Cardiac fibroblast (primary cell): ENCODE data around the gene USP34.

Experiments used
- DNase-seq, 2 donors: peaks; one replicate each; pipeline versions ENCODE4 v3.0.0 to v3.0.0-alpha.2; 2010; ENCODE audit warnings: low read depth in 2 of 2
- H3K4me3 ChIP-seq, 2 donors: replicated peaks in 1 of 2; 1 replicate in 1 of 2; 2 replicates in 1 of 2; pipeline ENCODE4 v1.5.1; 2011; ENCODE audit warnings: low read depth in 2 of 2, low read length in 2 of 2, mild to moderate bottlenecking in 2 of 2, moderate library complexity in 1 of 2
- CTCF ChIP-seq: IDR thresholded peaks from one replicate; pipeline ENCODE4 v1.5.1; 2011; ENCODE audit warnings: low read depth, mild to moderate bottlenecking, low read length, inconsistent platforms

Gene USP34

GRCh38 chr2:61416871-61417645 is 53.8 kb downstream of the USP34 start:
- DNase-seq, result no peak
- H3K4me3 ChIP-seq, result no peak overlapping the region
- no peak for TF ChIP-seq CTCF

- H3K4me3 ChIP-seq, result no peak overlapping the region
- no peak for DNase-seq
- no peak for TF ChIP-seq CTCF
These were observed 55.6 kb downstream of the USP34 start for GRCh38 chr2:61415265-61415664.

- no peak for TF ChIP-seq CTCF
- H3K4me3 ChIP-seq, result no peak overlapping the region
These were observed 56.2 kb downstream of the USP34 start for GRCh38 chr2:61414674-61415073.

GRCh38 chr2:61411109-61411508 is 59.8 kb downstream of the USP34 start:
- H3K4me3 ChIP-seq, result no peak overlapping the region
- no peak for TF ChIP-seq CTCF
- no peak for DNase-seq

More at GRCh38 chr2:61414674-61415073, 56.2 kb downstream of the USP34 start:
- DNase-seq, result no peak

- TF ChIP-seq CTCF, result no peak
- no peak for DNase-seq
- H3K4me3 ChIP-seq, result no peak overlapping the region
These were observed 60.7 kb downstream of the USP34 start for GRCh38 chr2:61410185-61410584.

GRCh38 chr2:61405813-61406212 is 65.1 kb downstream of the USP34 start:
- H3K4me3 ChIP-seq, result no peak overlapping the region
- no peak for TF ChIP-seq CTCF
- no peak for DNase-seq

- no peak for TF ChIP-seq CTCF
- DNase-seq, result no peak
- no peak overlapping the region for H3K4me3 ChIP-seq
These were observed 66.4 kb downstream of the USP34 start for GRCh38 chr2:61404438-61404837.
